Hepatic stellate cell (primary cell): Measurements from ENCODE around the gene RCAN3.
"Not testable (repeated sequence)": the region's sequence is repeated elsewhere in the genome, so short reads cannot be mapped to it uniquely, and the experiment has no call there.

Experiments used
- DNase-seq: peaks from one replicate; pipeline ENCODE4 v3.0.0; 2011; ENCODE audit warnings: low spot score

RCAN3 gene

DNA sequence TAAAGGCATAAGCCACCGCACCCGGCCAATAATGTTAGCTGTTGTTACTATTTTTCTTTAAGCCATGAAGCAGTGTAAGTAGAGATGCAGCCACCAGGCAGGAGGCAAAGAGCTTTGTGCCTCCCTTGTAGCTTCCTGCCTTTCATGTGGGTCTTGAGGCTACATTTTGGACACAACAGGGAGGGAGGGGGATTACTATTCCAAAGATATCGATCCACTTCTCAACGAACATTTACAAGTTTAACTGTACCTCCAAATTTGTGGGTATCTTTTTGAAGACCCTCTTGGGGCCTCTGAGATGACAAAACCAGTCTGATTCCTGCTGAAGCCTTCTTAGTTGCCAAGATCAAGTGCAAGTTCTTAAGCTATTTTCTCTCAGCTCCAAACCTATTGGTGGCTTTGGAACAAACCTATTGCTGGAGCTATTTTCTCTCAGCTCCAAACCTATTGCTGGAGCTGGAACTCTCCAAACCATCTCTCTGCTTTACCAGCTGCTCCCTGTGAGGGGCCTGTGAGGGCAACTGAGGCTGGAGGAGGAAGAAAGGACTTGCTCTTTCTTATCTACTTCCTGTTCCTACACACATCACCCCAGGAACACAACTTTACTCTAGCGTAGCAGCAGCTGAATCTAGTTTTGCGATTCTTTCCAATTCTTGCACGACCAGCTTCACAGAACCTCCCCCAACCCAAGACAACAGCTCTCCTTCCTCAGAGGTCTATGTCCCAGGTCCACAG, 16.1 kb upstream of the RCAN3 start:
- DNase-seq = no peak

DNA sequence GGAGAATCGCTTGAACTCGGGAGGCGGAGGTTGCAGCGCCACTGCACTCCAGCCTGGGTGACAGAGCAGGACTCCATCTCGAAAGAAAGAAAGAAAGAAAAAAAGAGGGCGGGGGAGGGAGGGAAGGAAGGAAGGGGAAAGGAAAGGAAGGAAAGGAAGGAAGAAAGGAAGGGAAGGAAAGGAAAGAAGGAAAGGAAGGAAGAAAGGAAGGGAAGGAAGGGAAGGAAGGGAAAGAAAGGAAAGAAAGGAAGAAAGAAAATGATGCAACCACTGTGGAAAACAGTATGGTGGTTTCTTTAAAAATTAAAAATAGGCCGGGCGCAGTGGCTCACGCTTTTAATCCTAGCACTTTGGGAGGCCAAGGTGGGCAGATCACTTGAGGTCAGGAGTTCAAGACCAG, 15.2 kb upstream of the RCAN3 start:
- DNase-seq = no peak

DNA sequence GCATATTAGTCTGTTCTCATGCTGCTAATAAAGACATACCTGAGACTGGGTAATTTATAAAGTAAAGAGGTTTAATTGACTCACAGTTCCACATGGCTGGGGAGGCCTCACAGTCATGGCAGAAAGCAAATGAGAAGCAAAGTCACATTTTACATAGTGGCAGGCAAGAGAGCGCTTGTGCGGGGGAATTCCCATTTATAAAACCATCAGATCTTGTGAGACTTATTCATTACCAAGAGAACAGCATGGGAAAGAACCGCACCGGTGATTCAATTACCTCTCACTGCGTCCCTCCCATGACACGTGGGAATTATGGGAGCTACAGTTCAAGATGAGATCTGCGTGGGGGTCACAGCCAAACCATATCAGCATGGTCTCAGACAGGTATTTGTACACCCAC, 14.5 kb upstream of the RCAN3 start:
- DNase-seq = not testable (repeated sequence)

DNA sequence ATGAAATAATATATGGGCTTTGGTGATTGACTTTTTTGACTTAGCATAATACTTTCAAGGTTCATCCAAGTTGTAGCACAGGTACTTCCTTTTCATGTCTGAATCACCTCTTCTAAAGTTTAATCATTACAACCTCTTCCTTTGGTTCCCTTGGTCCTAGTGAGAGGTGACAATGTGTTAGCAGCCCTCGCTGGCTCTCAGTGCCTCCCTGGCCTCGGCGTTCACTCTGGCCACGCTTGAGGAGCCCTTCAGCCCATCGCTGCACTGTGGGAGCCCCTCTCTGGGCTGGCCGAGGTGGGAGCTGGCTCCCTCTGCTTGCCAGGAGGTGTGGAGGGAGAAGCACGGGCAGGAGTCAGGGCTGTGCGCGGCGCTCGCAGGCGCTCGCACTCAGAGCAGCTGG, 13.0 kb upstream of the RCAN3 start:
- DNase-seq = no peak

DNA sequence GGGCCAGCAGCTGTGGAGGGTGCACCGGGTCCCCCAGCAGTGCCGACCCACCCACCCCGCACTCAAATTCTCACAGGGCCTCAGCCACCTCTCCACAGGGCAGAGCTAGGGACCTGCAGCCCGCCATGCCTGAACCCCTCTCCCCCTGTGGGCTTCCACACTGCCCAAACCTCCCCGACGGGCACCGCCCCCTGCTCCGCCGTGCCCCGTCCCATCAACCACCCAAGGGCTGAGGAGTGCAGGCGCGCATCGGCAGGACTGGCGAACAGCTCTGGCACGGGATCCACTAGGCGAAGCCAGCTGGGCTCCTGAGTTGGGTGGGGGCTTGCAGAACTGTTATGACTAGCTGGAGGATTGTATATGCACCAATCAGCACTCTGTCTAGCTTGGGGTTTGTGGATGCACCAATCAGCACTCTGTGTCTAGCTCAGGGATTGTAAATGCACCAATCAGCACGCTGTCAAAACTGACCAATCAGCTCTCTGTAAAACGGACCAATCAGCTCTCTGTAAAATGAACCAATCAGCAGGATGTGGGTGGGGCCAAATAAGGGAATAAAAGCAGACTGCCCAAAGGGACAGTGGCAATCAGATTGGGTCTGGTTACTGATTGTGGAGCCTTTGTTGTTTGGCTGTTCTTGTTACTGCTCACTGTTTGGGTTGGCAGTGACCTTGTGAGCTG, 12.4 kb upstream of the RCAN3 start:
- no peak for DNase-seq

DNA sequence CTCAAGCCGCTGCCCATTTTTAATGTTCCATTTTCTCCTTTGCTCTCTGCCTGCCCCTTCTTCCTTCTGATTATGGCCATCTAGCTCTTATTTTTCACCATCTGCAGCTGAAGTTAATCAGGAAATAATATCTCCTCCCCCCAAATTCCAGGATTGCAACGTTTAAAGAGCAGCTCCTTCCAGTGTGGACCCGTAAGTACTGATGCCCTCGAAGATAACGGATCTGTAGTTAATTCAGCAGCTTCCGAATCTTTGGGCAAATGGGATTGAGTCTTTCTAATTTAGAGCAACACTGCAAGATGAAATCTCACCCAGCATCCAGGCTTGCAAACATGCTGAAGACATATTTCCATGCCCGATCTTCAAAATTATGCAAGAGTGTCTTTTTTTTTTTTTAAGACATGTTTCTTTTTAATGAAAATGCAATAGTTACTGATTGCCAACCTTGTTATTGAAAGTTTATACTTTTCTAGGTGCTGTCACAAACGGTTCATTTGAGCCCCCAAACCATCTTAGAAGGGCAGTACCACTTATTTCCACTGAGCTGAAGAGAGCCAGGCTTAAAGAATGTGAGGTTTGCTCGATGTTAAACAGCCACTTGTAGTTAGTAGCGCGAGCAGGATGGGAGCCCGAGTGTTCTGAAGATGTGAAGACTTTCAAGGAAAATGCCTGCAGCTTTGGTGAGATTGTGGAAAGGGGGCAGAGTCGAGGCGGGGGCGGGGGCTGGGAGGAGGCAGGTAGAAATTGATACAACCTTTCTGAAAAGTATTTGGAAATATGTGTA, 10.9 kb upstream of the RCAN3 start:
- DNase-seq = peak; percentile 24

DNA sequence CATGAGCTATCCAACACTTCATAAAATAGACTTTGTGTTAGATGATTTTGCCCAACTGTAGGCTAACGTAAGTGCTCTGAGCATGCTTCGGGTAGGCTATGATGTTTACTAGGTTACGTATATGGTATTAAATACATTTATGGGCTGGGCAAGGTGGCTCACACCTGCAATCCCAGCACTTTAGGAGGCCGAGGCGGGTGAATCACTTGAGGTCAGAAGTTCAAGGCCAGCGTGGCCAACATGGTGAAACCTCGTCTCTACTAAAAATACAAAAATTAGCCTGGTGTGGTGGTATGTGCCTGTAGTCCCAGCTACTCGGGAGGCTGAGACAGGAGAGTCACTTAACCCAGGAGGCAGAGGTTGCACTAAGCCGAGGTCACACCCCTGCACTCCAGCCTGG, 9.7 kb upstream of the RCAN3 start:
- not testable (repeated sequence) for DNase-seq

DNA sequence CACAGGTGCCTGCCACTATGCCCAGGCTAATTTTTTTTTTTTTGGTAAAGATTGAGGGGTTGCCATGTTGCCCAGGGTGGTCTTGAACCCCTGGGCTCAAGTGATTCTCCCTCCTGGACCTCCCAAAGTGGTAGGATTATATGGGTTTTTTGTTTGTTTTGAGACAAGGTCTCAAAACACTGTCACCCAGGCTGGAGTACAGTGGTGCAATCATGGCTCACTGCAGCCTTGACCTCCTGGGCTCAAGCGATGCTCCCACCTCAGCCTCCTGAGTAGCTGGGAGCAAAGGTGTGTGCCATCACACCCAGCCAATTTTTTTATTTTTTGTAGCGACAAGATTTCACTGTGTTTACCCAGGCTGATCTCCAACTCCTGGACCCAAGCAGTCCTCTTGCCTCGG, 8.9 kb upstream of the RCAN3 start:
- no peak for DNase-seq

DNA sequence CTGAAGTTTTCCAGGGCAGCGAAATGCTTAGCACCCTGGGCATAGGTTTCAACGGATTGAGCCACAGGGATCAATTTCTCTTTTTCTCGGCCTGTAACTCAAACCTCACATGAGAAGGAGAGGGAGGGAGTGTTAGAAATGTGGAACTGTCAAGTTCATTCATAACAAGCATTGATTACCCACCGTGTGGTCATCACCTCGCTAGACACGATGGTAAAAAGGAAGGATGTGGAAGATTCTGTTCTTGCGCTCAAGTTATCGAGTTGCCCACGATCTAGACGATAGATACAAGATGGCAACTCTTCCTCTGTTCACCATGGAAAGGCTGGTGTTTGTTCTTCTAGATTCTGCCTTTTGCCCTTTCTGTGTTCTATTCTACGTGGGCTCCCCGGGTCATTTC, 4.0 kb upstream of the RCAN3 start:
- no peak for DNase-seq

DNA sequence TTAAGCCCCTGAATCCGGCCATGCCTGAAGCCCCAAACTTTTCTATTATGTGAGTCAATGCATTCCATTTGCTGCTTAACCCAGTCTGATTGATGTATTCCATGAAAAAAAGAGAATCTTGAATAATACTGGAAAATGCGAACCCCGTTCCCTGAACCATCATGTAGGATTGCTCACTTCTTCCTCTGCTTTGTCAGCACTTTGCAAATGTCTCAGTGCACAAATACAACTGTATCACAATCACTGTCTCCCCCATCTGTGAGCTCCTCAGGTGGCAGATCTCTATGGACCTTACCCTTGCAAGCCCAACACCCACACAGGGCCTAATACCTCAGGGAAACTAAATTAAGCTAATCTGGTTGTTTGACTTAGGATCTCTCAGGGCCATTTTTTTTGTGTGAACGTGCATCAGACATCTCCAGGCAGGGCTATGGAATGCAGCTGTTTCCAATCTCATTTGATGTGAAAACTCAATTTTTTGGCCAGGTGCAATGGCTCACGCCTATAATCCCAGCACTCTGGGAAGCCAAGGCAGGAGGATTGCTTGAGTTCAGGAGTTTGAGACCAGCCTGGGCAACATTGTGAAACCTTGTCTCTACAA, 2.1 kb upstream of the RCAN3 start:
- no peak for DNase-seq

DNA sequence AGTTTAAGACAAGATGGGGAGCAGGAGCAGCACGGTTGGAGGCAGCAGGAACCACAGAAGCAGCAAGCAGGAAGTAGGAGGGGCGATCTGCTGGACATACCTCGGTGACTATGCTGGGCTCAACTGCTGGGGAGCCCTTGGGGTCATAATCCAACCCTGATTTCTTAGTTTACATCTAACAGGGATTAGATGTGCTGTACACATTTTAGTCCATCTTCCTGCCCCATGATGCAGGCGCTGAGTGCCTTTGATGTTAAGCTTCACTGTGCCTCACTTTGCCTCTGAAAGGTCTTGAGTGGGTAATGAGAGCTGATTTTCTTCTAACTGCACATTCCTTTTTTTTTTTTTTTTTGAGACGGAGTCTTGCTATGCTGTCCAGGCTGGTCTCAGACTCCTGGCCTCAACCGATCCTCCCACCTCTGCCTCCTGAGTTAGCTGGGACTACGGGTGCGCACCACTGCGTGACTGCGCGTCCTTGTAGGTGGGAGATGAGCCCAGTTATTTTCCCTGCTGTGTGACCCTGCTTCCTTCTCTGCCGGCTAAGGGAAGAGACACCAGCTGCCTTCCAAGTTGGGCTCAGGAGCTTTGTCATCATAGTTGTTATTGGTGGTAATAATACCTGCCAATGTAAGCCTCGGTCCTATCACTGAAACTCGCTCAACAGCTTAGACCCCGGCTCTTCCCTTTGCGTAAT, 1.1 kb upstream of the RCAN3 start:
- peak; percentile 32 for DNase-seq

DNA sequence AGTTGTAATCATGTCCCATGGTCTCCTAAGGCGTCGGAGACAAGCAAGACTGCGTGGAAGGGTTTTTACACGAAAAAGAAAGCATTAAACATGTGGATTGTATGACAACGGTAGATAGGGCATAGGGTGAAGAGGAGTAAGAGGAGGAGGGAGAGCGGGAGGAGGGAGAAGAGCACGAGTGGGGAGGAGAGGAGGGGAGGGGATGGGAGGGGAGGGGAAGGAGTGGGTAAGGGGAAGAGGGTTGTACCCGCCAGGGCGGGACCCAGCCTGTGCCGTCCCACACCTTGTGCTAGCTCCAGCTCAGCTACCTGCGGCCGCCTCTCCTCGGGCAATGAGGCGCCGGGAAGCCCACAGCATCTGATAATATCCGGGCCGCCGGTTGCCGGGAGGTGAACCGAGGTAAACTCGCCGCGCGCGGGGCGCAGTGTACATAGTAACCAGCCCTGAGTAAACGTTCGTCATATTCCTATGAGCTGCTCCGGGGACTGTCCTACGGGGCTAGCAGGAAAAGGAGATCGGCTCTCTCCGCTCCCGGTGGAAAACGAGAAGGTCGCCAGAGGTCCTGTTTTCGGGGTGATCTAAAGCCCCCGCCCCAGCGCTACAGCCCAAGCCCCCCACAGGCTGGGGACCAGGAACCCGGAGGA, 449 bp upstream of the RCAN3 start:
- DNase-seq = peak; percentile 78

DNA sequence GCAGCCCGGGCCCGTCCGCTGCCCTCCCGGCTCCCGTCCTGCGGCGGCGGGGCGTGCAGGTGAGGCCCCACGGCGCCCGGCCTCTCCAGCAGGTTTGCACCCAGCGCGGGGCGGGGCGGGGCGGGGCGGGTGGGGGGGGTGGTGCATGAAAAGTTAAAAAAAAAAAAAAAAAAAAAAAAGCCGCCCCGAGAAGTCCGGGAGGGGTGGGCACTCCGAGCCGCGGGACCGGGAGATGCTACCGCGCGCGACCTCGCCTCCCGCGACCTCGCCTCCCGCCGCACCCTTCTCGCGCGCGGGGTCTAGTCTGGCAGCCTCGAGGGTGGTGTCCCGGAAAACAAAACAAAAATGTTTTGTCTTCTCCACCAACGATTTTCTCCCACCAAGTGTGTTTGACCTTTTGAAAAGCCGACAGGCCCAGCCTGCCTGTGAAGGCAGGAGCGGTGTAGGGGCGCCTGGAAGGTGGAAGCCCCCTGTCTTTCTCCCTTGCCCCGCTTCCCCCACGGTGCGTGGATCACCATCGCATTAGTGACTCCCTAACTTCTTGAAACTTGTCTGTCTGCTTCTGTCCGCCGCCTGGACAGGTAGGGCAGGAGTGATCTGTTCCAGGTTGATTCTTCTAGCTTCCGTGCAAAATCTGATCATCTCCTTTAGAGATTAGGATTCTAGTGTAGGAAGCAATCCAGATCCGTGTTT, 569 bp downstream of the RCAN3 start:
- DNase-seq = no peak

DNA sequence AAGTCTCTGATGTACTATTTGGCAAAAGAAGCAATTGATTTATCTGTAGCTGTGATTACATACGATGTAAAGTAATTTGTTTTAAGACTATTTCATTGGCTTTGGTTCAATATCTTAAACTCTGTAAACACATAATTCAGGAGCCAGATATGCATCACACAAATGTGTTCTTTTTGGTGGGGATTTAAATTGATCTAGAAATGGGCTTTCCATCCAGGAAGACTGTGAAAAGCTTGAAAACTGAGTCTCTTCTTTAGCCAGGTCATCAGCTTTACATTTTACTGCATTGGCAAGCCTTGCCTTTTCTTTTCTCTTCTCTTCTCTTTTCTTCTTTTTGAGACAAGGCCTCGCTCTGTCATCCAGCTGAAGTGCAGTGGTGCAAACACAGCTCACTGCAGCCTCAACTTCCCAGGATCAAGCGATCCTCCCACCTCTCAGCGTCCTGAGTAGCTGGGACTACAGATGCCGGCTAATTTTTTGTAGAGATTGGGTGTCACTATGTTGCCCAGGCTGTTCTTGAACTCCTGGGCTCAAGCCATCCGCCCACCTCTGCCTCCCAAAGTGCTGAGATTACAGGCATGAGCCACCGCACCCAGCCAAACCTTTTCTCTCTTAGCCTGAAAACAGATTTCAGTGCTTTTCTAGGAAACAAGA, 1.4 kb downstream of the RCAN3 start:
- no peak for DNase-seq

DNA sequence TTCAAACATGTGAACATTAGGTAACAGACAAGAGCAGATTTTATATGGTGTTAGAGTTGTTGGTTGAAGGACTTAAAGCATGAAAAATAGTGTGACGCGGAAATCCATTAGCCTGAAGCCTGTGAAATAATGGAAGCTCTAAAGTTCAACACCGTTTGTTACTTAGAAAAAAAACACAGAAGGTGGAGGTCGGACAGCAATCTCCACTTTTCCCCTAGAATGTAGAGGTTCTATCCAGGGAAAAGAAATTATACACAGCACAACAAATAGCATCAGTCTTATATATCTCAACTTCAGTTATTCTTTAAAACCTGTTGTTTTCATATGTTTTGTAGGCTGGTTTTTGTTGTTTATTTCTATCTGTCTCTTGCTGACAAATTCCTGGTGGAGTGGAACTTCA, 1.9 kb downstream of the RCAN3 start:
- no peak for DNase-seq

DNA sequence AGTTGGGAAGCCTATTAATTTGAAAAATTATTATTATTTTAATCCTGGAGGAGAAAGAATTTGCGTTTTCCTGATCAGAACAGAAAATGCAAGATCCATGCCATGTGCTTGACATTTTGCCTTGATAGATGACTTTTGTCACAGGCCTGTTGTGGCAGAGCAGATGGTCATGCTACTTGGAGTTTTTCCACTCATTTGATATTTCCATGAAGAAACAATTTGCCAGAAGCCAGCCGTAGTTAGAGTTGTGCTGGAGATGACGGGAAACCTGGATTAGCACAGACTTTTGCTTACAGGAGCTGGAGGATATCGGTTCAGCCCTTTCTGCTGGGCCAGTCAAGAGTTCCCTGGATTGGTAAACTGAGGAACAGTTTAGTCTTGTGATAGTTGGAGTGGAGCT, 3.2 kb downstream of the RCAN3 start:
- DNase-seq = no peak

DNA sequence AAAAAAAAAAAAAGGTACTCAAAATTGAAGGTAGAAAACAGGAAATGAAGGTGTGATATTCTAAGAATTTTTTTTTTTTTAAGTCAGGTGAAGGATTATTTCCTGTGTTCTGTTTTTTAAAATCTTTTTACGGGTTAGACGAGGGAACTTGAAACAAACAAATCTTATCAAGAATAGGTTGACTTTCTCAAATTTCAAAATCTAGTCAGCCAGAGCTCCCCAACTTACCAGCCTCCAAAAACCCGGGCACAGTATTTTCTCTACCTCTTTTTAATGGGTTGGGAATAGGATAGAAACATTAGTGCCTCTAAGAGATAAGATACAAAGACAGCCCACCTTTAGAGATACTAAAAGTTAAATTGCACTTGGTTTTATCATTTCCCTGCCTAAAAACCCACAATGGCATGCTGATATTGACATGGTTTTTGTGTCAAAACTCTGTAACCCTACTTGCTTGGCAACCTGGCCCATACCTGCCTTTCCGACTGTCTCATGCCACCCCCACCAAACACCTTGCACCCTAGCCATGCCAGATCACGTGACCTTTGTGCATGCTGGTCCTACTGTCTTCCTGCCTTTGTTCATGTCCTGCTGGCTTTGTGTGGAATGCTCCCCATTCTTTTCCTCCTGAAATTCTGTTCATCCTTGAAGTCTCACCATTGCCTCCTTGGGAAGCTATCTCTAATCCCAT, 4.2 kb downstream of the RCAN3 start:
- DNase-seq = no peak

DNA sequence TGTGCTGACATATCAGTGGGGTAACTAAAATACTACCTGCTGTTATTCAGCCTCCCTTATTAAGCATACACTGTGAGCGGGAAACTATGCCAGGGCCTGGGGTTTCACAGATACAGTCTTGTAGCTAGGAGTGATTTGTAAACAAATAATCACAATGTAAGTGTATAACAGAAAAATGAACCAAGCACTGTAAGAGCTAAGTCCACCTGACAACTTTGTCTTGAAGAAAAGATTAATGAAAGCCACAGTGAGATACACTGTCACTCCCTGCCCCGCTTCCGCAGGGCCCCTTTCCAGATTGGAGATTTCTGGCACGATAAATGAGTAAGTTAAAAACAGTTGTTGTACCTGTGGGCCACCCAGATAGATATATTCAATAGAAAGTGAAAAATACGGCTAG, 4.8 kb downstream of the RCAN3 start:
- DNase-seq = no peak

DNA sequence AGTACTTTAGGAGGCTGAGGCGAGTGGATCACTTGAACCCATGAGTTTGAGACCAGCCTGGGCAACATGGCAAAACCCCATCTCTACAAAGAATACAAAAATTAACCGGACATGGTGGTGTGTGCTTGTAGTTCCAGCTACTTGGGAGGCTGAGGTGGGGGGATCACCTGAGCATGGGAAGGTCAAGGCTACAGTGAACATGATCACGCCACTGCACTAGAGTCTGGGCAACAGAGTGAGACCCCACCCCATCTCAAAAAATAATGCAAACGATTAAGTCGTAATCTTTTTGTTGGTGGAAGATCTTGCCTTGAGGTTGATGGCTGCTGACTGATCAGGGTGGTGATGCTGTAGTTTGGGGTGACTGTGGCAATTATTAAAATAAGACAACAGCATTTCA, 6.3 kb downstream of the RCAN3 start:
- DNase-seq = no peak

DNA sequence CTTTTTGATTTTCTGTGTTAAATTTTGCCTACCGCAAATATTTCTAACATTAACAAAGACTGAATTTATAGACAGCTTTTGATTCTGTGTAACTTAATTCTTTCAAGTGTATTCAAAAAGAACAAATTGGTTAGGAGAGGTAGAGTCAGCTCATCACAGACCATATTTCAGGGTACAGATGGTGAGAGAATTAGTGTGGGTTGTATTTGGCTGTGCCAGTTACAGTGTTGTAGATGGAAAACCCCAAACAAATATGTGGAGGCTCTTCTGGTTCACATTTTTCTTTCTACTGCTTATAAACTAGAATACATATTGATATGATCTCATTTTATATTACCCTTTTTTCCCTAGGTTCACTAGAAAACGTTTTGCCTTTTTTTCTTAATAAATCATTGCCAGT, 11.1 kb downstream of the RCAN3 start:
- no peak for DNase-seq
